GM12873 (cell line): ENCODE data around the gene LRRC1.

ENCODE experiments used
- CTCF ChIP-seq: IDR thresholded peaks from 2 replicates; pipeline ENCODE4 v1.5.1; 2012; ENCODE audit warnings: low read depth, mild to moderate bottlenecking, moderate library complexity, low read length, control low read depth; ENCODE audit not compliant: insufficient read depth; ENCODE audit errors: missing control alignments

Gene LRRC1

GRCh38 chr6:53811082-53811481 is 16.3 kb downstream of the LRRC1 start:
- no peak for TF ChIP-seq CTCF

GRCh38 chr6:53811746-53812145 is 16.9 kb downstream of the LRRC1 start:
- no peak for TF ChIP-seq CTCF

GRCh38 chr6:53813096-53813495 is 18.3 kb downstream of the LRRC1 start:
- TF ChIP-seq CTCF = no peak

- no peak for TF ChIP-seq CTCF
These were observed 19.0 kb downstream of the LRRC1 start for GRCh38 chr6:53813801-53814200.

- no peak for TF ChIP-seq CTCF
These were observed 19.5 kb downstream of the LRRC1 start for GRCh38 chr6:53814353-53814752.

DNA sequence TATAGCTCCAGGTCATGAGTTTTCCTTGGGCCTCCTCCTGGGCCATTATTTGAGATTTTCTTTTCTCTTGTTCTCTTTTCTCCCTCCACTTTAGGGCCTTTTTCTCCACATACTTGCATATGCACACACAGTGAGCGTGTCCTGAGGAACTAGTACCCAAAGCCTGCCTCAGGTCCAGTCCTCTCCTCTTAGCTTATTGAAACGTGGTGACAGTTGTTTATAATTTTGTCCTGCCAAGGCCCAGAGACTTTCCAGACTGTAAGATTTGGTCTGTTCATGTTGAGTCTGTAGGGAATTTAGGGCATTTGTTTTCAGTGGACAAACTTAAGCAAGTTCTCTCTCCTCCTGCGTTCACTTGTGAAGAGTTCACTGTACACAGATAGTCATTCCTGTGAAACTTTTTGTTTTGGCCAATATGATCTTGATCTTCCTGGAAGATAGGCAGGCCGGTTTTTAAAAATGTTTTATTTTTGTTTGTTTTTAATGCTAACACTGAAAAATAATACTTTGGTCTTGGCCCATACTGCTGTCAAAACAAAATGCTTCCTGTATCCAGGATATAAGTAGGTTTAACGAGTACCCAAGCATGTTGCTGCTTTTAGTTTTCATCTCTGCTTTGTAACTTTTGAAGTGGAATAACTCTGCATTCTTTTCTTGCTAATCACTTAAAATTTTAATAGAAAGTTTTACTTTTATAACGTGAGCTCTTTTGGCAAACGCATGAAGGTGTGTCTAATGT is 20.7 kb downstream of the LRRC1 start:
- no peak for TF ChIP-seq CTCF

DNA sequence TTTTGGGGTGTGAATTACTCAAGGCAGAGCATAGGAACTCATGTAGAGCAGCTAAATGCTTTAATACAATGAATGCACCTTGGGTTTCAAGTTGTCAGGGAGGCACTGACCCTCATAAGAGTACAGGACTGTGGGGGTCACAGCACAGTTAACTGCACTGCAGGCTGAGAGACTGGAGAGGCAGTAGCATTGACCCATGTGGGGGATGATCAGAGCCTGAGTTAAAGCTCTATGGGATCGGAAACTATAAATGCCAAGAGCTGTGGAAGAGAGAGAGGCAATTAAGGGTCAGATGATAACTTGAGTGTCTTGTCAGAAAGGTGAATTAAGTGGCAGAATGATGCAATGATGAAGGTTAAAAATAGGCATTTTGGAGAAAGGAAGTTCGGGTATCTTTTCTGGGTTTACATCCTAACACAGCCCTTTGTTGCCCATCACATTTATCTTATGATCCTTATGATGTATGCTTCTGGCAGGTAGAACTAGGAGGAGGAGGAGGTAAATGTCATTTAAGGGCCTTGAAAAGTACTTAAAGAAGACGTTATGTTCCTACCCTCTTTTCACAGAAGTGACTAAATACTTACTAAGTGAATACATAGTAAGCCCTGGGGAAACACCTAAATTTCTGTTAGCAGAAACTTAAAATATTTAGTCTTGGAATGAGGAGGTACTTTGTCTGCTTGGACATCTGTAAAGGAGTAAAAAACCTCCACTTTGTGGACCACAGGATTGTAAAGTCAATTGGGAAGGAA is 24.2 kb downstream of the LRRC1 start:
- TF ChIP-seq CTCF = no peak
